HCT116 (cell line): ENCODE results near the gene NLGN3. TPM values are rescaled to one million over a fixed set of nuclear protein-coding genes. Genes with fewer than 3 reads are reported as not detected.

Source experiments
- ATAC-seq: fragments of 200-7000 bp; cut with Tn5 transposase; 2 replicates; pipeline ENCODE4 v1.9.1; 2020; ENCODE audit warnings: mild to moderate bottlenecking, moderate library complexity
- BruUV-seq: library from RNA; stranded (reverse); fragments of 400-500 nt; replicated peaks from 2 replicates; lab custom pipeline; 2021; lab: Mats Ljungman, UMichigan
- CTCF ChIA-PET: fragments of 300-600 bp; sonication (Branson Sonifier 250); formaldehyde crosslinking; loops from one replicate; lab custom pipeline; 2021; ENCODE audit warnings: antibody characterized with exemption; lab: Charles Lee
- POLR2A ChIA-PET: fragments of 300-600, 350-600 bp; sonication (Branson Sonifier 250); formaldehyde crosslinking; loops from one replicate; lab custom pipeline; 2021; ENCODE audit warnings: antibody characterized with exemption; lab: Charles Lee
- RAD21 ChIA-PET, 2 experiments: fragments of 300-600 bp; sonication (Branson Sonifier 250); formaldehyde crosslinking; loops; one replicate each; lab custom pipeline; 2023; ENCODE audit warnings: low total read pairs in 2 of 2; ENCODE audit not compliant: uncharacterized antibody in 2 of 2, unreplicated experiment in 2 of 2, low non-redundant PET in 1 of 2; lab: Charles Lee
- DNase-seq: peaks from one replicate; pipeline ENCODE4 v3.0.0-alpha.2; 2010; ENCODE audit warnings: low read depth, low spot score
- H2AFZ ChIP-seq: fragments of 200-600 bp; shearing (Covaris generic), sonication (generic); 2 replicates; pipeline ENCODE4 v1.6.1; 2017; ENCODE audit warnings: low read depth, mixed run types, mixed read lengths, antibody characterized with exemption, low read length; ENCODE audit not compliant: poor library complexity, severe bottlenecking
- H3K27ac ChIP-seq: 2 replicates; pipeline ENCODE4 v1.5.1; 2012; ENCODE audit warnings: low read depth, low read length
- H3K27me3 ChIP-seq: fragments of 200-600 bp; sonication (generic); 2 replicates; pipeline ENCODE4 v1.6.1; 2016; ENCODE audit warnings: mixed run types, low read length, mixed read lengths; ENCODE audit not compliant: insufficient read depth
- H3K36me3 ChIP-seq, 2 experiments: fragments of 200-500 bp in 1 of 2; fragments of 200-600 bp in 1 of 2; sonication (Bioruptor generic) in 1 of 2; sonication (generic) in 1 of 2; 2 replicates each; pipeline versions ENCODE4 v1.5.1 to v1.6.1; 2014 to 2016; ENCODE audit warnings: low read length in 2 of 2, inconsistent platforms in 1 of 2, mixed read lengths in 1 of 2, mixed run types in 1 of 2; ENCODE audit not compliant: insufficient read depth in 2 of 2, control insufficient read depth in 1 of 2
- H3K4me1 ChIP-seq, 2 experiments: fragments of 200-600 bp in 1 of 2; sonication (generic) in 1 of 2; 2 replicates each; pipeline versions ENCODE4 v1.5.1 to v1.6.1; 2012 to 2017; ENCODE audit warnings: low read length in 2 of 2, inconsistent platforms in 1 of 2, mild to moderate bottlenecking in 1 of 2, mixed read lengths in 1 of 2, mixed run types in 1 of 2, moderate library complexity in 1 of 2; ENCODE audit not compliant: insufficient read depth in 2 of 2, control insufficient read depth in 1 of 2
- H3K4me2 ChIP-seq: fragments of 200-600 bp; sonication (generic); 2 replicates; pipeline ENCODE4 v1.6.1; 2017; ENCODE audit warnings: mixed run types, low read length, mixed read lengths
- H3K4me3 ChIP-seq, 2 experiments: fragments of 200-600 bp in 1 of 2; sonication (generic) in 1 of 2; replicated peaks in 1 of 2; 2 replicates each; pipeline ENCODE4 v1.5.1; 2011 to 2016; ENCODE audit warnings: low read length in 2 of 2, control low read depth in 1 of 2, low read depth in 1 of 2, mild to moderate bottlenecking in 1 of 2, mixed read lengths in 1 of 2, mixed run types in 1 of 2
- H3K79me2 ChIP-seq: fragments of 200-600 bp; sonication (generic); 2 replicates; pipeline ENCODE4 v1.6.1; 2017; ENCODE audit warnings: mild to moderate bottlenecking, mixed run types, low read length, moderate library complexity, mixed read lengths; ENCODE audit not compliant: insufficient read depth
- H3K9ac ChIP-seq: fragments of 200-600 bp; sonication (generic); 2 replicates; pipeline ENCODE4 v1.6.1; 2016; ENCODE audit warnings: low read length, mixed read lengths
- H3K9me2 ChIP-seq: fragments of 200-600 bp; sonication (generic), shearing (Covaris generic); 2 replicates; pipeline ENCODE4 v1.6.1; 2017; ENCODE audit warnings: mixed run types, mild to moderate bottlenecking, moderate library complexity; ENCODE audit not compliant: insufficient read depth
- H3K9me3 ChIP-seq, 2 experiments: fragments of 200-500 bp in 1 of 2; fragments of 200-600 bp in 1 of 2; sonication (Bioruptor generic) in 1 of 2; sonication (generic) in 1 of 2; 2 replicates each; pipeline ENCODE4 v1.6.1; 2014 to 2017; ENCODE audit warnings: low read length in 2 of 2, mixed read lengths in 2 of 2, inconsistent platforms in 1 of 2, low read depth in 1 of 2, mild to moderate bottlenecking in 1 of 2, mixed run types in 1 of 2, moderate library complexity in 1 of 2; ENCODE audit not compliant: control insufficient read depth in 1 of 2, insufficient read depth in 1 of 2
- H4K20me1 ChIP-seq: fragments of 200-600 bp; sonication (generic), shearing (Covaris generic); 2 replicates; pipeline ENCODE4 v1.6.1; 2017; ENCODE audit warnings: mixed run types, mild to moderate bottlenecking, moderate library complexity; ENCODE audit not compliant: insufficient read depth
- CTCF ChIP-seq, 3 experiments: fragments of 200-600 bp in 1 of 3; sonication (generic) in 1 of 3; IDR thresholded peaks in 2 of 3; conservative IDR thresholded peaks in 1 of 3; 2 replicates each; pipeline ENCODE4 v1.5.1; 2012 to 2017; ENCODE audit warnings: low read depth in 2 of 3, low read length in 2 of 3, antibody characterized with exemption in 1 of 3, borderline replicate concordance in 1 of 3, control low read depth in 1 of 3, mild to moderate bottlenecking in 1 of 3, mixed read lengths in 1 of 3, mixed run types in 1 of 3, moderate library complexity in 1 of 3; ENCODE audit not compliant: insufficient read depth in 1 of 3
- ELF1 ChIP-seq: IDR thresholded peaks from 2 replicates; pipeline ENCODE4 v1.6.1; 2012; ENCODE audit warnings: low read depth, borderline replicate concordance
- EZH2 ChIP-seq: fragments of 200-600 bp; sonication (generic); IDR thresholded peaks from 2 replicates; pipeline ENCODE4 v1.6.1; 2017; ENCODE audit warnings: antibody characterized with exemption, mixed run types
- EZH2phosphoT487 ChIP-seq: fragments of 200-600 bp; IDR thresholded peaks from 2 replicates; pipeline ENCODE4 v1.6.1; 2018; ENCODE audit warnings: antibody characterized with exemption, borderline replicate concordance
- FOSL1 ChIP-seq: IDR thresholded peaks from 2 replicates; pipeline ENCODE4 v1.6.1; 2012; ENCODE audit warnings: low read depth
- JUND ChIP-seq: IDR thresholded peaks from 2 replicates; pipeline ENCODE4 v1.6.1; 2012
- MAX ChIP-seq: IDR thresholded peaks from 2 replicates; pipeline ENCODE4 v1.6.1; 2012
- POLR2AphosphoS5 ChIP-seq: IDR thresholded peaks from 2 replicates; pipeline ENCODE4 v1.6.1; 2011; ENCODE audit warnings: mild to moderate bottlenecking, low read depth, low read length, moderate library complexity
- RAD21 ChIP-seq: IDR thresholded peaks from 2 replicates; pipeline ENCODE4 v1.6.1; 2012; ENCODE audit warnings: low read depth, mild to moderate bottlenecking
- REST ChIP-seq: IDR thresholded peaks from 2 replicates; pipeline ENCODE4 v1.6.1; 2012; ENCODE audit warnings: low read depth
- SIN3A ChIP-seq: IDR thresholded peaks from 2 replicates; pipeline ENCODE4 v1.6.1; 2012; ENCODE audit warnings: low read depth
- SP1 ChIP-seq: IDR thresholded peaks from 2 replicates; pipeline ENCODE4 v1.6.1; 2012; ENCODE audit warnings: low read depth
- TCF7L2 ChIP-seq: IDR thresholded peaks from 2 replicates; pipeline ENCODE4 v1.7.0; 2011; ENCODE audit warnings: borderline replicate concordance, inconsistent platforms; ENCODE audit not compliant: insufficient read depth, insufficient read length; ENCODE audit errors: extremely low read depth
- ZBTB33 ChIP-seq: IDR thresholded peaks from 2 replicates; pipeline ENCODE4 v1.6.1; 2011; ENCODE audit warnings: mild to moderate bottlenecking, low read length, moderate library complexity; ENCODE audit not compliant: insufficient replicate concordance; ENCODE audit errors: extremely low read depth
- intact Hi-C: fragments of 100-400 bp; cut with micrococcal nuclease; formaldehyde crosslinking; loops from 2 replicates; pipeline ENCODE4 v1.10.0; 2022
- total RNA-seq: library from RNA; stranded (reverse); gene quantifications from one replicate; pipeline ENCODE4 v1.2.1, GENCODE V29; 2021; ENCODE audit not compliant: unreplicated experiment

The NLGN3 gene
- total RNA-seq, 1 experiment from 2014 or later = 1.4 TPM

- H3K9me3 ChIP-seq = no peaks in the 10 kb centered on the region
- no peak for TF ChIP-seq ZBTB33
- TF ChIP-seq ELF1 = no peak
- no peak for TF ChIP-seq SIN3A
- TF ChIP-seq CTCF (IDR thresholded peaks at IDR 0.05 in 2 of 3, conservative IDR thresholded peaks at IDR 0.05 in 1 of 3; ENCODE audit: borderline replicate concordance in 1 of 3, insufficient read depth in 1 of 3, low read depth in 2 of 3, low read length in 2 of 3) = no peak
- no peak for TF ChIP-seq TCF7L2
- TF ChIP-seq FOSL1 = no peak
- no peak for TF ChIP-seq POLR2AphosphoS5
- TF ChIP-seq SP1 = no peak
- TF ChIP-seq MAX = no peak
- no peak for TF ChIP-seq EZH2phosphoT487
- no peak for TF ChIP-seq JUND
- TF ChIP-seq REST = no peak
- TF ChIP-seq RAD21 = no peak
- no peak for TF ChIP-seq EZH2
- no TSS peak for BruUV-seq
- H4K20me1 ChIP-seq = no peaks in the 10 kb centered on the region
- intact Hi-C loops = no loop called here
- H3K9ac ChIP-seq = no peak overlapping the region
- H3K4me1 ChIP-seq = no peaks in the 10 kb centered on the region
- DNase-seq (no peak), ATAC-seq (no peak)
- RAD21 ChIA-PET = no interaction called here
- no peak overlapping the region for H3K27ac ChIP-seq
- no peaks in the 10 kb centered on the region for H3K79me2 ChIP-seq
- no peaks in the 10 kb centered on the region for H3K9me2 ChIP-seq
- no peaks in the 10 kb centered on the region for H3K27me3 ChIP-seq
- no peak overlapping the region for H2AFZ ChIP-seq
- CTCF ChIA-PET = no interaction called here
- POLR2A ChIA-PET = interaction anchor here (0.6 kb wide), 1 partner anchor 63 kb away, joined by 3 read pairs; no protein-coding TSS in a partner anchor
- H3K36me3 ChIP-seq = peaks cover 0 to 9% of the 10 kb centered on the region in 2 experiments; a peak in 3 of 4 replicates
- H3K4me3 ChIP-seq = no peak overlapping the region
- no peak overlapping the region for H3K4me2 ChIP-seq
These were observed 13.1 kb upstream of the NLGN3 start for GRCh38 chrX:71131510-71131909.
